NCI-H345 treated with DMSO at 0.1 percent for 48 hours (cell line): ENCODE results near the gene SIVA1.

Experiments used
- DNase-seq: peaks from one replicate; lab custom pipeline; 2025; ENCODE audit not compliant: unreplicated experiment; lab: John Stamatoyannopoulos, UW

SIVA1 gene

GRCh38 chr14:104770851-104771272, 17.9 kb downstream of the SIVA1 start:
- no peak for DNase-seq

GRCh38 chr14:104771374-104771773, 18.4 kb downstream of the SIVA1 start:
- DNase-seq = no peak

- DNase-seq = no peak
Observed at GRCh38 chr14:104771918-104772706, 19.2 kb downstream of the SIVA1 start.

- DNase-seq = no peak
Observed at GRCh38 chr14:104772707-104773504, 20.0 kb downstream of the SIVA1 start.

- no peak for DNase-seq
Observed at GRCh38 chr14:104773505-104774452, 20.8 kb downstream of the SIVA1 start.

GRCh38 chr14:104774453-104775072, 21.6 kb downstream of the SIVA1 start:
- no peak for DNase-seq

- DNase-seq = no peak
Observed at GRCh38 chr14:104775073-104775489, 22.1 kb downstream of the SIVA1 start.

GRCh38 chr14:104776481-104776880, 23.5 kb downstream of the SIVA1 start:
- no peak for DNase-seq

- DNase-seq = no peak
Observed at GRCh38 chr14:104776961-104777807, 24.2 kb downstream of the SIVA1 start.

- DNase-seq = no peak
Observed at GRCh38 chr14:104777808-104778249, 24.9 kb downstream of the SIVA1 start.

- no peak for DNase-seq
Observed at GRCh38 chr14:104778694-104779331, 25.9 kb downstream of the SIVA1 start.

- no peak for DNase-seq
Observed at GRCh38 chr14:104779776-104780512, 27.0 kb downstream of the SIVA1 start.

GRCh38 chr14:104780513-104781030, 27.6 kb downstream of the SIVA1 start:
- DNase-seq = no peak

- DNase-seq = no peak
Observed at GRCh38 chr14:104781271-104782077, 28.5 kb downstream of the SIVA1 start.

- no peak for DNase-seq
Observed at GRCh38 chr14:104782086-104782807, 29.3 kb downstream of the SIVA1 start.

GRCh38 chr14:104782808-104783139, 29.8 kb downstream of the SIVA1 start:
- DNase-seq = no peak
